Stimulated activated CD4-positive, alpha-beta T cell treated with anti-CD3 and anti-CD28 coated beads, Interleukin-15, amount 100 ng/mL, for 48 hours (primary cell): Measurements from ENCODE around the gene HOXC9.

Experiments
- DNase-seq, 2 donors: peaks; one replicate each; pipeline ENCODE4 v3.0.0-alpha.2; 2020; ENCODE audit warnings: low read depth in 2 of 2

The HOXC9 gene

GRCh38 chr12:54015018-54015931, 15.3 kb downstream of the HOXC9 start:
- DNase-seq: no peak

- no peak for DNase-seq
These were observed 16.1 kb downstream of the HOXC9 start for GRCh38 chr12:54016051-54016450.

- no peak for DNase-seq
These were observed 16.6 kb downstream of the HOXC9 start for GRCh38 chr12:54016478-54016964.

GRCh38 chr12:54017027-54017788, 17.2 kb downstream of the HOXC9 start:
- no peak for DNase-seq

GRCh38 chr12:54017878-54018467, 18.0 kb downstream of the HOXC9 start:
- peak; percentile 40 to 58 for DNase-seq

GRCh38 chr12:54018468-54018984, 18.6 kb downstream of the HOXC9 start:
- no peak for DNase-seq

GRCh38 chr12:54019091-54019811, 19.3 kb downstream of the HOXC9 start:
- DNase-seq: no peak

GRCh38 chr12:54019924-54020590, 20.1 kb downstream of the HOXC9 start:
- DNase-seq: no peak

- DNase-seq: no peak
These were observed 20.8 kb downstream of the HOXC9 start for GRCh38 chr12:54020591-54021405.

- no peak for DNase-seq
These were observed 21.6 kb downstream of the HOXC9 start for GRCh38 chr12:54021432-54022013.

- DNase-seq: no peak
These were observed 23.3 kb downstream of the HOXC9 start for GRCh38 chr12:54022960-54023884.

- DNase-seq: no peak
These were observed 24.2 kb downstream of the HOXC9 start for GRCh38 chr12:54024127-54024526.

- no peak for DNase-seq
These were observed 24.8 kb downstream of the HOXC9 start for GRCh38 chr12:54024581-54025305.

- no peak for DNase-seq
These were observed 25.8 kb downstream of the HOXC9 start for GRCh38 chr12:54025499-54026405.

- DNase-seq: no peak
These were observed 26.9 kb downstream of the HOXC9 start for GRCh38 chr12:54026640-54027441.

- DNase-seq: no peak
These were observed 27.5 kb downstream of the HOXC9 start for GRCh38 chr12:54027442-54027786.
